GM10266 (cell line): ENCODE results near the gene OSBP.

Experiments used
- DNase-seq: peaks from one replicate; pipeline ENCODE4 v3.0.0; 2012; ENCODE audit errors: extremely low spot score
- TF ChIP-seq, protein P1 (sequence below): IDR thresholded peaks from 2 replicates; pipeline ENCODE4 v1.5.1; 2012; ENCODE audit warnings: mild to moderate bottlenecking, low read depth; ENCODE audit not compliant: control insufficient read depth, insufficient read depth; ENCODE audit errors: missing control alignments

OSBP gene

DNA sequence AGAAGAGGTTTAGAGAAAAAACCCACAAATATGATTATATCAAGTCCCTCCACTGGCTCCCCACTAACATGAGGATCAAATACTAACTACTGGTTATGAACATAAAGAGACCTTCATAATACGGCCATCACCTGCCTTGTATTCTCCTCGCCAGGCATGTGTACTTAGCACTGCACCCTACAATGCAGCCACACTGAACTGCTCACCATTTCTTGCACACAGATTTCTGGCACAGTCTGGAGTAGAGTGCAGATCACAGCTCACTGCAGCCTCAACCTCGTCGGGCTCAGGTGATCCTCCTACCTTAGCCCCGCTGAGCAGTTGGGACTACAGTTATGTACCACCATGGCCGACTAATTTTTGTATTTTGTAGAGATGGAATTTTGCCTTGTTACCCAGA lies 13.1 kb downstream of the OSBP start:
- DNase-seq = no peak
- TF ChIP-seq, protein P1, sequence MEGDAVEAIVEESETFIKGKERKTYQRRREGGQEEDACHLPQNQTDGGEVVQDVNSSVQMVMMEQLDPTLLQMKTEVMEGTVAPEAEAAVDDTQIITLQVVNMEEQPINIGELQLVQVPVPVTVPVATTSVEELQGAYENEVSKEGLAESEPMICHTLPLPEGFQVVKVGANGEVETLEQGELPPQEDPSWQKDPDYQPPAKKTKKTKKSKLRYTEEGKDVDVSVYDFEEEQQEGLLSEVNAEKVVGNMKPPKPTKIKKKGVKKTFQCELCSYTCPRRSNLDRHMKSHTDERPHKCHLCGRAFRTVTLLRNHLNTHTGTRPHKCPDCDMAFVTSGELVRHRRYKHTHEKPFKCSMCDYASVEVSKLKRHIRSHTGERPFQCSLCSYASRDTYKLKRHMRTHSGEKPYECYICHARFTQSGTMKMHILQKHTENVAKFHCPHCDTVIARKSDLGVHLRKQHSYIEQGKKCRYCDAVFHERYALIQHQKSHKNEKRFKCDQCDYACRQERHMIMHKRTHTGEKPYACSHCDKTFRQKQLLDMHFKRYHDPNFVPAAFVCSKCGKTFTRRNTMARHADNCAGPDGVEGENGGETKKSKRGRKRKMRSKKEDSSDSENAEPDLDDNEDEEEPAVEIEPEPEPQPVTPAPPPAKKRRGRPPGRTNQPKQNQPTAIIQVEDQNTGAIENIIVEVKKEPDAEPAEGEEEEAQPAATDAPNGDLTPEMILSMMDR = no peak

DNA sequence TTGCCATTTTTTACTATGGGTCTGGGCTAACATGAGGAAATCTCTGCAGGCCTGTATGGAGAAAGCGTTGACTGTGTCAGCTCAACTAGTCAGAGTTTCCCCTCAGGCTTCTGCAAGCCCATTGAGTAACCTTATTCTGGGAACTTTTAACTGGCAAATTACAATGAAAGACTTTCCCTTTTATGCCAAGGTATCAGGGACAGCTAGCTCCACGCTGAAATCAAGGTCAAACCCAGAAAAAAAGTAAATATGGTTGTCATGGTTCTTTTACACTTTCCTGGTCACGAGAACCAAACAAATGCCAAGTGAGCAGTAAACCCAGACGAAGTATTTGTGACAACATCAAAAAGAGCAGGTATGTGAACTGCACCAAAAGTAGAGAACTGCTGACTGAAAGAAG lies 13.8 kb downstream of the OSBP start:
- TF ChIP-seq, protein P1 = no peak
- DNase-seq = no peak

DNA sequence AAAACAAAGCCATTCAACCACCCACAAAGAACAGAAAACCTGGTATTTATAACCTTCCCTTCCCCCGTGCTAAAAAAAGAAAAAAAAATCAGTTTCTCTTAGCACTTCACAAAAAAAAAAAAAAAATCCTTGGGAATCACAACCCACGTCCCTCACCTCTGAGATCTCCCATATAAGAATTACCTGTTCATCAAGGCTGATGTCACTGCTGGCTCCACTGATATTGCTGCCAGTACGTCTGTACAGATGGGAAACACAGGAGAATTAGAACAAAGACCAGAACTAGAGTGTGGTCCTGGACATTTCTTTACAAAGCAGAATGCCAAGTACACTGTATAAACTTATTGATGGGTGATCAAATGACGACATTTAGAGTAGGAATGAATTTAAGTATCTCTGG lies 14.9 kb downstream of the OSBP start:
- DNase-seq = no peak
- TF ChIP-seq, protein P1 = no peak

DNA sequence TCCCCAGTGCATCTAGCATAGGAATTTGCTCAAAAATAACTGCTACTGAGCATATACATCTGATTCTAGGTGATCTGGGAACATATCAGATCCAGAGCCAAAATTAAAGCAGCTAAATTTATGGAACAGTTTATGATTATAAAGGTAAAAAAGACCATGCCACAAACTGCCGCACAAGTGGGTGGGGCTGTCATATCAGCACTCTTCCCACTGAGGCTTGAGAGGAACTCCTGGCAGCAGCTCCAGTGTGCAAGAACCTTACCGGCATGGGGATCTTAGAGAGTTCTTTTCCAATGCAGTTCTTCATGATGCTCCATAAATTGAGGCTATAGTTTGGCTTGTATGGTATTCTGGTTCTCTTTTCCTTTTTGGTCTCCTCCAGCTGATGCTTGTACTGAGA lies 15.3 kb downstream of the OSBP start:
- DNase-seq = no peak

DNA sequence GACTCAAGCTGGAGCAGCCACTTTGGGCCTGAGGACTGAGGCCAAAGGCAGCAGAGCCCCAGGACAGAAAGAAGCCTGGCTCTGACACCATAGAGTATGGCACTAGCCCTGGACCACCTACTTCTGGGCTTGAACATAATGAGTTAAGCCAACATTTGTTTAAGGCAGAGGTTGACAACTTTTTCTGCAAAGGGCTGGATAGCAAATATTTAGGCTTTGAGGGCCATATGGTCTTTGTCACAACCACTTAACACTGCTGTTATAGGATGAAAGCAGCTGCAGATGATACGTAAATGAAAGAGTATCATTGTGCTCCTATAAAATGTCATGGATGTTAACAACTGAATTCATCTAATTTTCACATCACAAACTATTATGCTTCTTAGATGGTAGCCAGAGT lies 16.6 kb downstream of the OSBP start:
- no peak for DNase-seq

More for the DNA sequence above, 15.3 kb downstream of the OSBP start:
- TF ChIP-seq, protein P1 = no peak

DNA sequence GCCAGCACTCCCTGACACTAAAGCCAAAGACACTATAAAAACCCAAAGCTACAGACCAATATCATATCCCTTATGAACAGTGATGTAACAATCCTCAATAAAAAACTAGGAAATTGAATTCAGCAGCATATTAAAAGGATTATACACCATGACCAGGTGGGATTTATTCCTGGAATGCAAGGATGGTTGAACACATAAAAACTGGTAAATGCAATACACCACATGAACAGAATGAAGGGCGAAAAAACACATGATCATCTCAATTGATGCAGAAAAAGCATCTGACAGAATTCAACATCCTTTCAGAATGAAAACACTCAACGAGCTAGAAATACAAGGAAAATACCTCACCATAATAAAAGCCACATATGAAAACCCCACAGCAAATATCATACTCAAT lies 31.3 kb downstream of the OSBP start:
- TF ChIP-seq, protein P1 = no peak
- DNase-seq = no peak

More for the DNA sequence above, 16.6 kb downstream of the OSBP start:
- TF ChIP-seq, protein P1 = no peak

DNA sequence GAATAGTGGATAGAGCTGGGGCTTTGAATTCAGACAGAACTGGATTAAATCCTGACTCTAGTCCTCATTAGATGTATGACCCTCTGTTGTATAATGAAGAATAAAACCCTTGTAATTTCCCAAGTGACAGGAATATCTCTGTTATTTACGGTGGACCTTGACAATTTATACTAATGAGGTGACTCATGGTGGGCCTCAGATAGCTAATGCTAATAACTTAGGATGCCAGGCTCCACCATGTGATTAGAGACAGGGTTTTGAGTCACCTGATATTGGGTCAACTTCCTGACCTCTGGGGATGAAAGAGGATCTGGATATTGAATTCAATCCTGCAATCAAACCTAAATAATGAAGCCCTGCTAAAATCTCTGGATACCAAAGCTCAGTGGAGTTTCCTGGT lies 33.6 kb downstream of the OSBP start:
- no peak for DNase-seq
- TF ChIP-seq, protein P1 = no peak
